CD8-positive, alpha-beta memory T cell (primary cell): ENCODE results near the gene ADCY5. TPM values are rescaled to one million over a fixed set of nuclear protein-coding genes. Genes with fewer than 3 reads are reported as not detected.

Source experiments
- CTCF ChIA-PET: fragments of 350-600 bp; sonication (Branson Sonifier 250); formaldehyde crosslinking; loops from one replicate; lab custom pipeline; 2021; ENCODE audit warnings: antibody characterized with exemption; lab: Charles Lee
- POLR2A ChIA-PET: fragments of 350-600 bp; sonication (Branson Sonifier 250); formaldehyde crosslinking; loops from one replicate; lab custom pipeline; 2021; ENCODE audit warnings: antibody characterized with exemption; lab: Charles Lee
- DNase-seq, 5 donors: peaks; one replicate each; pipeline versions ENCODE4 v3.0.0 to v3.0.0-alpha.2; 2020 to 2022; ENCODE audit warnings: mixed read lengths in 1 of 5
- H3K27ac ChIP-seq: one replicate; pipeline ENCODE4 v1.7.0; 2013; ENCODE audit warnings: low read depth, mild to moderate bottlenecking, low read length, moderate library complexity
- H3K27me3 ChIP-seq: 2 replicates; pipeline ENCODE4 v1.7.0; 2013; ENCODE audit warnings: low read length, mild to moderate bottlenecking; ENCODE audit not compliant: insufficient read depth, poor library complexity, severe bottlenecking
- H3K36me3 ChIP-seq: 2 replicates; pipeline ENCODE4 v1.7.0; 2013; ENCODE audit warnings: mild to moderate bottlenecking, low read length, moderate library complexity; ENCODE audit not compliant: insufficient read depth
- H3K4me1 ChIP-seq: 2 replicates; pipeline ENCODE4 v1.7.0; 2013; ENCODE audit warnings: mild to moderate bottlenecking, low read length, moderate library complexity; ENCODE audit not compliant: insufficient read depth
- H3K4me3 ChIP-seq: 2 replicates; pipeline ENCODE4 v1.7.0; 2013; ENCODE audit warnings: mild to moderate bottlenecking, low read length
- H3K9me3 ChIP-seq: 2 replicates; pipeline ENCODE4 v1.7.0; 2013; ENCODE audit warnings: mild to moderate bottlenecking, low read length
- H3K27ac Mint-ChIP-seq, 8 donors: one replicate each; pipeline ENCODE4 v1.8.0; 2020 to 2021; ENCODE audit warnings: mixed read lengths in 8 of 8, mild to moderate bottlenecking in 6 of 8, inconsistent platforms in 3 of 8, moderate library complexity in 3 of 8
- H3K27me3 Mint-ChIP-seq, 2 donors: one replicate each; pipeline ENCODE4 v1.8.0; 2020 to 2021; ENCODE audit warnings: mixed read lengths in 2 of 2, mild to moderate bottlenecking in 1 of 2, moderate library complexity in 1 of 2
- H3K36me3 Mint-ChIP-seq, 3 donors: one replicate each; pipeline ENCODE4 v1.8.0; 2020 to 2021; ENCODE audit warnings: mixed read lengths in 3 of 3, inconsistent platforms in 1 of 3, mild to moderate bottlenecking in 1 of 3
- H3K4me1 Mint-ChIP-seq, 3 donors: one replicate each; pipeline ENCODE4 v1.8.0; 2020 to 2021; ENCODE audit warnings: mixed read lengths in 3 of 3, inconsistent platforms in 1 of 3, mild to moderate bottlenecking in 1 of 3
- H3K4me3 Mint-ChIP-seq, 7 donors: one replicate each; pipeline ENCODE4 v1.8.0; 2020 to 2021; ENCODE audit warnings: mixed read lengths in 7 of 7, mild to moderate bottlenecking in 6 of 7, moderate library complexity in 4 of 7, inconsistent platforms in 2 of 7
- H3K9me3 Mint-ChIP-seq, 5 donors: one replicate each; pipeline ENCODE4 v1.8.0; 2020 to 2022; ENCODE audit warnings: mixed read lengths in 5 of 5, mild to moderate bottlenecking in 3 of 5, moderate library complexity in 2 of 5, inconsistent platforms in 1 of 5
- polyA plus RNA-seq: library from polyadenylated mRNA; unstranded; fragments of 300-500 nt; fragmentation: Illumina TruSeq; gene quantifications from one replicate; pipeline ENCODE4 v1.2.3, GENCODE V29; 2021
- total RNA-seq, 2 experiments: library from RNA; stranded (reverse); gene quantifications; one replicate each; pipeline ENCODE4 v1.2.3, GENCODE V29; 2021

Gene ADCY5
- total and polyA plus RNA-seq, 3 experiments from 2014 or later, result 0.02 to 0.16 TPM; not detected in 1

GRCh38 chr3:123321806-123322205 lies 127.1 kb downstream of the ADCY5 start:
- DNase-seq, result no peak
- H3K27me3 ChIP-seq, result no peaks in the 10 kb centered on the region
- CTCF ChIA-PET, result interaction anchor here (0.9 to 1.3 kb wide), 5 partner anchors 10 to 237 kb away, joined by 3 to 5 read pairs (median 3); no protein-coding TSS in a partner anchor
- H3K27ac Mint-ChIP-seq, result no peak overlapping the region
- H3K4me1 Mint-ChIP-seq, result no peaks in the 10 kb centered on the region
- H3K27me3 Mint-ChIP-seq, result peaks cover 24 to 26% of the 10 kb centered on the region in 2 donors
- H3K36me3 ChIP-seq, result no peaks in the 10 kb centered on the region
- POLR2A ChIA-PET, result no interaction called here
- no peaks in the 10 kb centered on the region for H3K4me1 ChIP-seq
- no peaks in the 10 kb centered on the region for H3K9me3 ChIP-seq
- no peak overlapping the region for H3K4me3 ChIP-seq
- no peaks in the 10 kb centered on the region for H3K36me3 Mint-ChIP-seq
- no peak overlapping the region for H3K27ac ChIP-seq
- no peaks in the 10 kb centered on the region for H3K9me3 Mint-ChIP-seq
- H3K4me3 Mint-ChIP-seq, result no peak overlapping the region

- Mint-ChIP-seq H3K4me3 (peak overlapping the region in 1 of 7 donors; percentile 23), H3K36me3 (no peaks in the 10 kb centered on the region), H3K4me1 (no peaks in the 10 kb centered on the region), H3K27ac (no peak overlapping the region), H3K27me3 (peaks cover 27 to 33% of the 10 kb centered on the region in 2 donors), H3K9me3 (no peaks in the 10 kb centered on the region)
- ChIA-PET CTCF (interaction anchor here (1.3 to 1.5 kb wide), 2 partner anchors 9 to 238 kb away, joined by 4 to 5 read pairs; no protein-coding TSS in a partner anchor), POLR2A (no interaction called here)
- Histone ChIP-seq H3K4me1 (no peaks in the 10 kb centered on the region), H3K36me3 (no peaks in the 10 kb centered on the region), H3K9me3 (no peaks in the 10 kb centered on the region), H3K27me3 (no peaks in the 10 kb centered on the region), H3K27ac (no peak overlapping the region), H3K4me3 (no peak overlapping the region)
- DNase-seq, result no peak
These were observed 128.7 kb downstream of the ADCY5 start for GRCh38 chr3:123320221-123320620.

GRCh38 chr3:123319760-123320159 lies 129.1 kb downstream of the ADCY5 start:
- no peak for DNase-seq
- Mint-ChIP-seq H3K36me3 (no peaks in the 10 kb centered on the region), H3K9me3 (no peaks in the 10 kb centered on the region), H3K4me3 (no peak overlapping the region), H3K27ac (no peak overlapping the region), H3K4me1 (peaks cover 0 to 2% (median 0%) of the 10 kb centered on the region in 3 donors), H3K27me3 (peaks cover 31 to 38% of the 10 kb centered on the region in 2 donors)
- POLR2A ChIA-PET, result no interaction called here
- Histone ChIP-seq H3K9me3 (no peaks in the 10 kb centered on the region), H3K4me1 (no peaks in the 10 kb centered on the region), H3K27me3 (no peaks in the 10 kb centered on the region), H3K36me3 (no peaks in the 10 kb centered on the region), H3K4me3 (no peak overlapping the region), H3K27ac (no peak overlapping the region)
- CTCF ChIA-PET, result interaction anchor here (1.3 to 1.5 kb wide), 2 partner anchors 10 to 239 kb away, joined by 4 to 5 read pairs; no protein-coding TSS in a partner anchor

GRCh38 chr3:123318374-123318773 lies 130.5 kb downstream of the ADCY5 start:
- DNase-seq, result no peak
- CTCF ChIA-PET, result no interaction called here

GRCh38 chr3:123317716-123318115 lies 131.2 kb downstream of the ADCY5 start:
- ChIA-PET CTCF (no interaction called here), POLR2A (no interaction called here)
- DNase-seq, result no peak
- H3K4me1 ChIP-seq, result no peaks in the 10 kb centered on the region
- H3K9me3 ChIP-seq, result no peaks in the 10 kb centered on the region
- no peak overlapping the region for H3K27ac ChIP-seq
- H3K27me3 ChIP-seq, result no peaks in the 10 kb centered on the region
- no peaks in the 10 kb centered on the region for H3K36me3 ChIP-seq
- Mint-ChIP-seq H3K9me3 (no peaks in the 10 kb centered on the region), H3K27me3 (peaks cover 22 to 40% of the 10 kb centered on the region in 2 donors), H3K36me3 (no peaks in the 10 kb centered on the region), H3K27ac (no peak overlapping the region), H3K4me1 (peaks cover 0 to 5% (median 2%) of the 10 kb centered on the region in 3 donors), H3K4me3 (no peak overlapping the region)
- H3K4me3 ChIP-seq, result no peak overlapping the region

More at GRCh38 chr3:123318374-123318773, 130.5 kb downstream of the ADCY5 start:
- Mint-ChIP-seq H3K9me3 (no peaks in the 10 kb centered on the region), H3K27me3 (peaks cover 25 to 40% of the 10 kb centered on the region in 2 donors), H3K36me3 (no peaks in the 10 kb centered on the region), H3K27ac (no peak overlapping the region), H3K4me3 (no peak overlapping the region), H3K4me1 (peaks cover 0 to 5% (median 2%) of the 10 kb centered on the region in 3 donors)
- Histone ChIP-seq H3K4me1 (no peaks in the 10 kb centered on the region), H3K4me3 (no peak overlapping the region), H3K36me3 (no peaks in the 10 kb centered on the region), H3K9me3 (no peaks in the 10 kb centered on the region), H3K27me3 (no peaks in the 10 kb centered on the region), H3K27ac (no peak overlapping the region)
- POLR2A ChIA-PET, result no interaction called here

GRCh38 chr3:123315271-123315595 lies 133.7 kb downstream of the ADCY5 start:
- Histone ChIP-seq H3K9me3 (no peaks in the 10 kb centered on the region), H3K27ac (no peak overlapping the region), H3K36me3 (no peaks in the 10 kb centered on the region), H3K27me3 (no peaks in the 10 kb centered on the region), H3K4me3 (no peak overlapping the region), H3K4me1 (no peaks in the 10 kb centered on the region)
- Mint-ChIP-seq H3K27me3 (peaks cover 17 to 30% of the 10 kb centered on the region in 2 donors), H3K4me3 (no peak overlapping the region), H3K4me1 (peaks cover 0 to 5% (median 2%) of the 10 kb centered on the region in 3 donors), H3K36me3 (no peaks in the 10 kb centered on the region), H3K9me3 (no peaks in the 10 kb centered on the region), H3K27ac (no peak overlapping the region)
- ChIA-PET POLR2A (no interaction called here), CTCF (interaction anchor here (1.0 to 1.7 kb wide), 2 partner anchors 10 kb away, joined by 3 to 4 read pairs; no protein-coding TSS in a partner anchor)
- no peak for DNase-seq

GRCh38 chr3:123314359-123315270 lies 134.3 kb downstream of the ADCY5 start:
- Histone ChIP-seq H3K4me3 (no peak overlapping the region), H3K9me3 (no peaks in the 10 kb centered on the region), H3K27me3 (no peaks in the 10 kb centered on the region), H3K36me3 (no peaks in the 10 kb centered on the region), H3K4me1 (no peaks in the 10 kb centered on the region), H3K27ac (no peak overlapping the region)
- H3K36me3 Mint-ChIP-seq, result no peaks in the 10 kb centered on the region
- H3K4me3 Mint-ChIP-seq, result no peak overlapping the region
- POLR2A ChIA-PET, result no interaction called here
- CTCF ChIA-PET, result interaction anchor here (1.0 to 1.7 kb wide), 2 partner anchors 9 to 11 kb away, joined by 3 to 4 read pairs; no protein-coding TSS in a partner anchor
- peaks cover 11 to 24% of the 10 kb centered on the region in 2 donors for H3K27me3 Mint-ChIP-seq
- H3K27ac Mint-ChIP-seq, result no peak overlapping the region
- peaks cover 0 to 5% (median 2%) of the 10 kb centered on the region in 3 donors for H3K4me1 Mint-ChIP-seq
- no peak for DNase-seq
- H3K9me3 Mint-ChIP-seq, result no peaks in the 10 kb centered on the region

- no peaks in the 10 kb centered on the region for H3K27me3 ChIP-seq
- Mint-ChIP-seq H3K4me3 (no peak overlapping the region), H3K4me1 (peaks cover 0 to 5% (median 2%) of the 10 kb centered on the region in 3 donors), H3K27me3 (peaks cover 11 to 20% of the 10 kb centered on the region in 2 donors), H3K27ac (no peak overlapping the region), H3K36me3 (no peaks in the 10 kb centered on the region), H3K9me3 (no peaks in the 10 kb centered on the region)
- no peak overlapping the region for H3K4me3 ChIP-seq
- H3K27ac ChIP-seq, result no peak overlapping the region
- ChIA-PET POLR2A (no interaction called here), CTCF (no interaction called here)
- H3K36me3 ChIP-seq, result no peaks in the 10 kb centered on the region
- DNase-seq, result no peak
- H3K9me3 ChIP-seq, result no peaks in the 10 kb centered on the region
- H3K4me1 ChIP-seq, result no peaks in the 10 kb centered on the region
These were observed 135.0 kb downstream of the ADCY5 start for GRCh38 chr3:123313889-123314288.
